CD4-positive, alpha-beta T cell treated with Interleukin-21 for 1 hour (primary cell): ENCODE results near the gene NECTIN4.
"Not testable (repeated sequence)": the region's sequence is repeated elsewhere in the genome, so short reads cannot be mapped to it uniquely, and the experiment has no call there.

Experiments
- DNase-seq: peaks from one replicate; pipeline ENCODE4 v3.0.0-alpha.2; 2020

NECTIN4 gene

DNA sequence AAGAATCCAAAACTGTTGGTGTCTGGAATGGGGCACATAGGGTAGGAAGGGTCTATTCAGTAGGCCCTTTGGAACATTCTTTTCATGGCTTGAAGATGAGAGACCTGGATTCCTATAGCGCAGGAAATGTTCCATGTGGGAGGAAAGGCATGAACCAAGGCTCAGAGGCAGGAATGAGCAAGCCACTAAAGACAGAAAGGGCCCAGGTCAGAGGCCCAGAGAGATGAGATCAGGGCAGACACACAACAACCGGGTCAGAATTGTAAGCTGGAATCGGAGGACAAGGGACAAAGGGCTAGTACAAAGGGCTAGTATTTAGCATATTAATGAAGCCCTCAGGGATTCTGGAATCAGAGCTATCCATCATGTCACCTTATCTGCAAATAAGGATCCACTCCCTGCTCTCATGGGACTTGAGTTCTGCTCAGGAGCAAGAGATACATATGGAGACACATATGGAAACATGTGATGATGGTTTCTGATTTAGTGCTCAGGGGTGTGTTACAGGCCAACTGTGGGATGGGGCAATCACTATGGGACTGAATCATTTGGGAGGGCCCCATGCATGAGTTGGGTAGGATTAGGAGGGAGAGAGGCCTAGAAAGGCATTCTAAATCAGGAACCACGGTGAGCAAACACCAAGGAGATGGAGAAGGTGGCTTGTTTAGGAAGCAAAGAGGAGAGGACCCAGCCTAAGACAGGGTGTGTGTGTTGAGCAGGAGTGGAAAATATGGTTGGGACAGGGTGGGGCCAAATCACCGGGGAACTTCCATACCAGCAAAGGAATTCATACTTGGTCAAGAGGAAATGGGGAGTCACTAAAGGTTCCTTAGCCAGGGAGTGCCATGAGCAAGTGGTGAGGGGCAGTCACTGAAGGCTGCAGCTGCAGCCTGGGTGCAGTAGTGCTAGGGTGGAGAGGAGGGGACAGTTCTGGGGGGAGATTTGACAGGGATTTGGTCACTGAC, 8.6 kb downstream of the NECTIN4 start:
- DNase-seq, result no peak

DNA sequence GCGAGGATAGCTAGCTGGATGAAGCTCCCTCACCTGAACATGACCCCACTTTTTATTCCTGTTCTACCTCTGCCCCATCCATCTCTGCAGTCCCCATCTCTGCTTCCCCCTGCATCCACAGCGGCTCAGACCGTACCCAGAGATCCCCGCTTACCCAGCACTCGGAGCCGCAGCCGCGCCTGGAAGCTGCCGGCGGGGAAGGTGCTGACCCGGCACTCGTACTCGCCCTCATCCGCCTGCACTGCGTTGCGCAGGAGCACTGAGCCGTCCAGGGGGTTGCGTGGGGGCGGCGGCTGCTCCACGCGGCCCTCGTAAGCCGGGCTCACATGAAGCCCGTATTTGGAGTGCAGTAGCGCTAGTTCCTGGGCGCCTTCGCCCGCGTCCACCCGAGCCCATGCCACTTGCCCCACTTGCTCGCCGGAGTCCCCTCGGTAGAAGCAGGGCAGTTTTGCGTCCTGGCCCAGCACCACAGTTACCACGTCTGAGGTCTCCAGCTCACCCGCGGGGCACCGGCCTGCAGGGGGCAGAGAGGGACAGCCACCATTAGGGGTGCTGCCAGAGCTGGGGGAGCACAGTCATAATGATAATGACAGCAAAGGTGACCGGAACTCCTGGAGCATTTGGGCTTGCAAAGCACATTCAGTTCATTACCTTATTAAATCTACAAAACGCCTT, 9.8 kb downstream of the NECTIN4 start:
- no peak for DNase-seq

DNA sequence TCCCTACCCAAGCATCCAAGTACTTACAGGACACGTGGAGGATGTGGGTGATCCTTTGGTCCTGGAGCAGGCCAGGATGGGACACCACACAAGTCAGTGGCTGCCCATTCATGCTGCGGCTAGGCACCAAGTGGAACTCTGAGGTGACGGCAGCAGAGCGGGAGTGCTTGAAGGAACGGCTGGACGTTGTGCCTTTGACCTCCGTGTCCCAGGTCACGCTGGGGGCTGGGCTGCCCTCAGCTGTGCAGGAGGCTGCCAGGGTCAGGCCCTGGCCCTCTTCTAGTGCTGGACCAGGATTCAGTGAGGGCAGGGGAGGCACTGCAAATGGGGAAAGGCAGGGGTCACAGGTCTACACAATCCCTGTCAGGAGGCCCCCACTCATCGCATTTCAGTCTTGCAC, 11.9 kb downstream of the NECTIN4 start:
- DNase-seq, result no peak

DNA sequence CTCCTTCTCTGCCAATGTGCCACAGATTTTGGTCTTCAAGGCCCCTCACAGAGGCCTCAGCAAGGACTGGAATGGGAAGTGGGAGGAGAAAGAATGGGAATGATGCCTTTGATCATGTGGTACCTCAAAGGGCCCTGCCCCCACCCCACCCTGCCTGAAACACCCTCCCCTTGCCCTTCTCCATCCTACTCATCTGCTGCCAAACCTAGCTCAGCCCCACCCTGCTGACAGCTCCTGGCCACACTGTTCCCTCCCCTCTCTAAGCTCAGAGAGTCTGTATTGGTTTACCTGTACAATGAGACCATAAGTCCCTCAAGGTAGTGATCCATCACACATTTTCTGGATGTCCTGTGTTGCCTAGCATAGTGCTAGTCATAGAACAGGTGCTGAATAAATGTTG, 12.9 kb downstream of the NECTIN4 start:
- no peak for DNase-seq

DNA sequence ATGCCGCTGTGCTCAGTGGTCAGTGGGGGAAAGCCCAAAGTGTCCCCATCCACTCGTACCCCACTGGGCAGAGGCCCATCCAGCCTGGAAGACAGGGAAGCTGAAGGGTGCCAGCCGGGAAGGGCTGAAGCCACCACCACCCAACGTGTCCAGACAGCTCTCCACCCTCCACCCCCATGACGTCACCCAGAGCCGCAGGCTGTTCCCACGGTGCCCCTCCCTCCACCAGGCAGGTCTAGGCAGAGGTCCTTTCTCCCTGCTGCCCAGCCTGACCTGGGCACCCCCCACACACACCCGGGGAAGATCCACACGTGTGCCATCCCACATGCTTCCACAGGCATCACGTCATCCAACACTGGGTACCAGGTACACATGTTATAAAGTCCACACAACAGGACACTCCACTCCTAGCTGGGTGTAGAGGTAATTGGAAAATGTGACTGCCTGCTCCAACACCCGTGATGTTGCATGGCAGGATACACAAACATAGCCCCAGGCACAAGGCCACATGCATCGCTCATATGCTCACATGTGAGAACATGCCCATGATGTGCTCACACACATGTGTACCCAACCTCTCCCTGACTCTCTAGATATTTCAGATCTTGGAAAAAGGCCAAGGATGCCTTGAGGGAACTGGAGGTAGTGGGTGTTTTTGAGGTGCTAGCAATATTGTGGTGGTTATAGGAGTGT, 14.5 kb downstream of the NECTIN4 start:
- DNase-seq, result no peak

DNA sequence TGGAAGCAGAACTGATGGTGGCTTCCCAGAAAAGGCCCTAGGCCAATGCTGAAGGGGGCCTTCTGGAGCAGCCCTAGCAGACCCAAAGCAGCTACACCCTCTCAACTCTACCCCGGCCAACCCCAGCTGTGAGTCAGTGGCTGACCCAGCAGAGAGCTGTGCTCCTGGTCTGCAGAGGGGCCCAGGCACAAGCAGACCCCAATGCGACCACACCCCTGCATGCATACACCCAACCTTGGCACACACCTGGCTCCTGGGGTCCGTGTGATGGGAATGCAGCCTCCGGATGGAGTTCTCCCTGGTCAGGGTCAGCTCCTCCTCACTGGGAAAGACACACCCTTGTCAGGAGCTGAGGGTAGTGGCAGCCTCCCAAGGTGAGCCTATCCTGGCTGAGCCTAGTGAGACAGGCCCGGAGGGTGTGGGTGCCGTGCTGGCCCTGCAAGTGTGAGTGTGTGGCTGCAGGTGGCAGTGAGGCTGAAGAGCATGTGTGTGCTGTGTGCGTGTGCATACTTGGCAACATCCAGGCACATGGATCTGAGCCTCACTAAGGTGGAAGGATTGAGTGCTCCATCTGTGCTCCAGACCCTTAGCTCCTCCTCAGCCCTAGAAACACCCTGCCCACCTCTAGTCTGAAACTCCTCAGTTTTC, 15.8 kb downstream of the NECTIN4 start:
- DNase-seq, result no peak

DNA sequence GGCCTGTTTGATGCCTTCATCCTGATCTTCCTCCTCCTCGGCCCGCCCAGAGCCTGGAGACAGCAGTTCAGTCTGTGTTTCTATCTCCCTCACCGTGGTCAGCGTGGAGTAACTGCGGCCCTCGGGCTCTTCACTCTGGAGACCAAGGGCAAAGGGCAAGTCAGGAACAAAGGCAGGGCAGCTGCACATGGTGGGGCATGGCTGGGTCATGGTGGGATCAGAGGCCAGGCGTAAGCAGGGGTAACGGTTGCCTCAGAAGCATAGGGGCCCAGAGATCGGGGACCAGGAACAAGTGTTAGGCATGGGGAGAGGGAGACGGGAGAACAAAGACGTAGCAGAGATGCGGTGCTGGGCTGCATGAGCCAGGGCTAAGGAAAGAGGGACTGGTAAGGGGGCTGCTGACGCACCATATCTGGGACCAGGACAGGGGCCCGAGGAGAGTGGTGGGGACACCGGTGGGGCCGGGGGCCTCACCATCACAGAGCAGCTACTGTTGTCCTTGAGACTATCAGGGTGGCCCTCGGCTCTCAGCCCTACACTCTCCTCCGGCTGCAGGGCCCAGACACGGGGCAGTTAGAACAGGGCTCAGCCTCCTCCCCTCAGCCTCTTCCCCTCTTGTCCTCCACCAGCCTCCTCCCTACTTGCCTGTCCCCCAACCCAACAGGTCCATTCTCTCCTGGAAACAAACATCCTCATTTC, 16.5 kb downstream of the NECTIN4 start:
- no peak for DNase-seq

DNA sequence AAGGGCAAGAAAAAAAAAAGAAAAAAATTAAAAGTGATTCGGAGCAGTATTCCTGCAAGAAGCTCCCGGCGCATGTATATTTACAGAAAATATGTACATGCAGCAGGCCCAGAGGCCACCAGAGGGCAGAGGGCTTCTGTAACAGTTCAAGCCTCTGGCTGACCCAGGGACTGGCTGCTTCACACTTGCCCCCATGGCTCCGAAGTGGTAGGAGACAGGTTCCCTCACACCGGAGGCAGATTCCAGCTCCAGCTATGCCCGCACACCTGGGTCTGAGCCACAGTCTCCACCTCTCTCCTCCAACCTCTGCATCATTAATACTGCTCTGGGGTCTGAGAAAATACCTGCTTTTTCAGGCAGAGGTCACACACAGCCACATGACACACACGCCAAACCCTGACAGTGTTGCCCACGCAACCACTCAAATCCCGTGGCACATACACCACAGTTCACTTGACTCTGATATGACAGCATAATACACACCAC, 17.4 kb downstream of the NECTIN4 start:
- DNase-seq, result peak; percentile 61

DNA sequence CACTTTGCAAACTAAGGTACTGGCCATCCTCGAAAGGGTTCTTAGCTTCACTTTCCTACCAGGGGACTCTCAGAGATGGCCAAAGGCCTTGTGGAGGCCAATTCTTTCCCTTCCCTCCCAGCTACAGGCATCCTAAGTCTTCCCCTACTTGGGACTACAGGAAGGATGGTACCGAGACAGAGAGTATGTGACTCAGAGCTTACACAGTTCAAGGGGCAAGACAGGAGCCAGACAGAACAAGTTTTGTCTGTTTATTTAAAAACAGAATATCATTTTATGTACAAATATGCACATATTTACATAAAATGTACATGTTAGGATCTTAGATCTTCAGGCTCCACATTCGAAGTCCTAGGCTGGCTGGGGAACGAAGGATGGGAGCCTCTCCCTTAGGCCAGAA, 18.6 kb downstream of the NECTIN4 start:
- DNase-seq, result no peak

DNA sequence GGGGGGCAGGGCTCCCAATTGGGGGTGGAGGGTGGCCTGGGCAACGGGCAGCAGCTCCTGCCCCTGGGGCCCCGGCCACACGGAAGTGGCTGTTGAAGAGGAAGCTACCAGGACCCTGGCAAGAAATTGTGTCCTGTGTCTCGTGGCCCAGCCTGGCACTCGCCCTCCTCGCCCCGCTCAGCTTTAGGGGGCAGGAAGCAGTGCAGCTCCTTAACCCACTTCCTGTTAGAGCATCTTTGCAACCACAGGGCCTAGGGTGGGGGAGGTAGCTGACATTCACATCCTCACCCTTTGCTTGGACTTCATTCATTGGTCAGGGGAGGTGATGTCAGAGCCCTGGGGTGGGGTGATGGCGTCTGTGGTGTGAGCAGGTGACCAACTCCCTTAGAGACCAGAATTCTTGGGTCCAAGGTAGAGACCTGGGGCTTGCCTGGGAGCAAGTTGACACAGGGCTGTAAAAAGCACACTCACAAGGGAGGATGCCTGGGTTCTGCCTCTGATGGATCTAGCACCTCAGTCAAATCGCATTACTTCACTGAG, 19.6 kb downstream of the NECTIN4 start, which contains the start of gene ARHGAP30:
Gene ARHGAP30 (minus strand): TSS at position 161 of the 540 bp plus-strand sequence. CDS start 267 bp downstream, outside the sequence.
- peak; percentile 96 for DNase-seq

DNA sequence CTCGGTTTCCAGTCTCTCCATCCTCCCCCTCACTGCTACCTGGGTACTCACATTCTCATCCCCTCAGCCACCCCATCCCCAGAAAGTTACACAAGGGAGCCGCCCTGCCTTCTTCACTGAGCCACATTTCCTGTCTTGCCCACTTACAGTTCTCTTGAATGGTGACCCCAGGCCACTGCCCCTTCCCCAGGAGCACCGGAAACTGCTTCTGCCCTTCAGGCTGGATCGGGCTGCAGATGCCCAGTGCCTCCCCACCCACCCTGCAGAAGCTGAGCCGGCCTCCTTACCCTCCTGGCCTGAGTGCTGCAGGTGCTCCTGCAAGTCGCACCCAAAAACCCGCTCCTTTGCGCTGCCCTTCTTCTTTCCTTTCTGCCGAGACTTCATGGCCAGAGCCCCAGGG, 20.1 kb downstream of the NECTIN4 start:
- DNase-seq, result peak; percentile 37

DNA sequence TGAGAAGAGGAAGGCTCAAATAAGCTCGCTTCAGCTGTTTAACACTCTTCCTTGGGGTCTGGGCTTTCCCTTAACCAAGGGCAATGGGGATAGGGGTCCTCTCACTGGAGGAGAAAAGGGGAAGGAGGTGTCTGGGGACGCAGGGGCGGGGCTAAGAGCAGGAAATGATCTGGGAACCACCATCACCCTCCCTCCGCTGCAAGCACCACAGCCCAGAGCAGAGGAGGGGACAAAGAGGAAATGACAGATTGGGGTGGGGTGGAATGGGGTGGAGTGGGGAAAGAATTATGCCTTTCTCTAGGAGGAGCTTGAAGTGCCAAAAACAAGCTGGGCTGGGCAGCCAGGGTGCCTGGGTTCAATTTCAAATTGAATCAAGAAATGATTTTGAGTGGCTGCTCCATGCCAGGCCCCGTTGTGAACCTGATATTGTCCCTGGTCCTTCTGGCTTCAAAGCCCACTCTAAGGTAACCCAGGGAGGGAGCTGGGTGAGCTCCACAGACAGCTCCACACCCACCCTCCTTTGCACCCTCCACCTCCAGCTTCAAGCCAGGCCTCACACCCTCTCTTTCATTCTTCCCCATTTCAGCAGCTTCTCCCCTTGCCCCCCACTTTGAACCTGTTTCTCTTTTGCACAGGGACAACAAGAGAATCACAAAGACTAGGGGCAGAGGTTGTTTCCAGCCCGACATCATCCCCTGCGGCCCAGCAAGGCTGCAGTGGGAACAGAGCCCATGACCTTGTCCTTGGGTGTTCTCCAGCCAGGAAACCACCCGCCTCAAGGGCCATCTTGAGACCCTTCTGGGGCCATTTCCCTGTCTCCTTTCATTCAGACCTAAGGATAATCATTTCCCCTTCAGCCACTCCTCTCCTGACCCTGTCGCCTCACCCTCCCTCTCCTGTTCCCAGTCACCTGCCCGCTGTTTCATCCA, 20.8 kb downstream of the NECTIN4 start:
- peak; percentile 94 for DNase-seq

DNA sequence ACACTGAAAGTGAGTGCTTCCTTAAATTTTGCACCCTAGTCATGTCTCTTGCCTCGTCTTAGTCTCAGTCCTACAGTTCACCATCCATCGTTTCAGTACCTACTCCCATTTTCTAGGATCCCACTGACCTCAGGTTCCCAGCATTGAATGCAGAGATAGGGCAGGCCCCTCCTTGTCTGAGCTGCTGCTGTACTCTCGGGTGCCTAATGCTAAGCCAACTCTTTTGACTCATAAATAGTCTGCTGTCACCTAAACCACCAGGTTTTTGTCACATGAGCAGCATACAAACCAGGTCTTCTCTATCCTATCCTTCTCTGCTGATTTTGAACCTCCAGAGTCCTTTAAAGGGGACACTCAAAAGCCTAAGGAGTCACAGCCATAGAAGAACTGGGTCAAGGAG, 22.7 kb downstream of the NECTIN4 start:
- DNase-seq, result peak; percentile 36

DNA sequence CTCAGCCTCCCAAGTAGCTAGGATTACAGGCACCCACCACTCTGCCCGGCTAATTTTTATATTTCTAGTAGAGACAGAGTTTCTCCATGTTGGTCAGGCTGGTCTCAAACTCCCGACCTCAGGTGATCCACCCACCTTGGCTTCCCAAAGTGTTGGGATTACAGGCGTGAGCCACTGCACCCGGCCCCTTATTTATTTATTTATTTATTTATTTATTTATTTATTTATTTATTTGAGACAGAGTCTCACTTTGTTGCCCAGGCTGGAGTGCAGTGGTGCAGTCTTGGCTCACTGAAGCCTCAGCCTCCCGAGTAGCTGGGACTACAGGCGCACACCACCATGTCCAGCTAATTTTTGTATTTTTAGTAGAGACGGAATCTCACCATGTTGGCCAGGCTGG, 23.7 kb downstream of the NECTIN4 start:
- not testable (repeated sequence) for DNase-seq

DNA sequence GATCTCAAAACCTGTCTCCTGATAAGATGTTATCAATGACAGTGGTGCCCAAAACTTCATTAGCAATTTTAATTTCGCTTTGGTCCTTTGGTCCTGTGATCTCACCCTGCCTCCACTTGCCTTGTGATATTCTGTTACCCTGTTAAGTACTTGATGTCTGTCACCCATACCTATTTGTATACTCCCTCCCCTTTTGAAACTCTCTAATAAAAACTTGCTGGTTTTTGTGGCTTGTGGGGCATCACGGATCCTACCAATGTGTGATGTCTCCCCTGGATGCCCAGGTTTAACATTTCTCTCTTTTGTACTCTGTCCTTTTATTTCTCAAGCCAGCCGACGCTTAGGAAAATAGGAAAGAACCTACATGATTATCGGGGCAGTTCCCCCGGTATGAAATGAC, 25.4 kb downstream of the NECTIN4 start:
- peak; percentile 36 for DNase-seq

DNA sequence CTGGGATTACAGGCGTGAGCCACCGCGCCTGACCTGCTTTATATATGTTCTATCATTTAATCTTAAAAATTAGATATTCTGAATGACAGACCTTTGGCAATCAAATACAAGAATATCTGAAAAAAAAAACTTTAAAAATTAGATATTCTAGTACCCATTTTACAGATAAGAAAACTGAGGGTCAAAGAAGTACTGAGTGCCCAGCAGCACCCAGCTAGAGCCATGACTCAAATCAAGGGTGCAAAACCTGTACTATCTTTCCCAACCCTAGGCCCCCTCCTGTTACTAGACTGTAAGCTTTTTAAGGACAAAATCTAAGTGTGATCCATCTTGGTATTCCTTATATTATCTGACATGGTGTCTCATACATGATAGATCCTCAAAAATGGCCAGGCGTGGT, 27.9 kb downstream of the NECTIN4 start:
- no peak for DNase-seq

DNA sequence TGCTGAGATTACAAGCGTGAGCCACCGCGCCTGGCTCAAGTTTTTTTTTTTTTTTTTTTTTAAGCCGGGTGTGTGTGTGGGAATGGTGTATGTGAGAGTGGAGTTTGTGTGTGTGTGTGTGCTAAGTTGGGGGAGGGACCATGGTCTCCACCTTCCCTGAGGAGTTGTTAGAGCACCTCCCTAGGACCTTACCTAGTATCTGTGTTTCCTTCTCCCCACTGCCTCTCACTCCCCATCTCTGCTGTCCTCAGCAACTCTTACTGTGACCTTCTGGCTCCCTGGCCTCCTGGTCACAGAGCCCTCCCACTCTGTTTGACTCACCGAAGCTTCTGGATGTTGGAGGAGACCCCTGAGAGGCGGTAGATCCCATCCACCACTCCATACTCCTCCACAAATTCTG, 30.1 kb downstream of the NECTIN4 start:
- no peak for DNase-seq

DNA sequence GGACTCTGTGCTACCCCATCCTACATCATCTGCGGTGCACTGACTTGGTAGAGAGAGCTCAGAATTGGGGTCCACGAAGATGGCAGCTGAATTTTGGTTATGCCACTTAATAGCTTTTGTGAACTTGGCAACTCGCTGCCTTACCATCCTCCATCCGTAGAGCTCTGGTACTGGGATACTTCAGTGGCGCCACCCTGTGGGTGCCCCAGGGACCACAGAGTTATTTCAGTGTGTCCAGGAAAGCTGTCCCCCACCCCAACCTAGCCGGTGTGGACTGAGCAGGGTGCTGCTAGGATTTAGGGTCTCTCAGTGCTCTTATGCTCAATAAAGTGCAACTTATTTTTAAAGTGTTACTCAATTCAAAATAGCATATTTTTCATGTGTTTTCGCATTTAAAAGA, 34.6 kb downstream of the NECTIN4 start:
- DNase-seq, result no peak

DNA sequence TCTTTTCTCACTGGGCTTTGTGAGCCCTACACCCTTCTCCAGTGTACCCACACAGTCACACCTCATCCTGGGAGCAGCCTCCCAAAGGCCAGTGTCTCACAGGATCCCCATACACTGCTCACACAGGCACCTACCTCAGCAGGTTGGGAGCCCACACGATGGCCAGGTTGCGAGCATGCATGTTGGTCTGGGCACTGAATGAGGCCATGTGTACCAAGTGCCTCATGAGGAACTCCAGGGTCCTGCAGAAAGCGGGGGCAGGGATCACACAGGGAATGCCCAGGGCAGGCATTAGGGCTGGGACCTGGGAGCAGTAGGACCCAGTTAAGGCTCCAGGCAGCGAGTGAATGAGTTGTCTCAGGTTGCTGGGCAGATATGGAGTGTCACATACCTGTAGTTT, 35.1 kb downstream of the NECTIN4 start:
- DNase-seq, result no peak

DNA sequence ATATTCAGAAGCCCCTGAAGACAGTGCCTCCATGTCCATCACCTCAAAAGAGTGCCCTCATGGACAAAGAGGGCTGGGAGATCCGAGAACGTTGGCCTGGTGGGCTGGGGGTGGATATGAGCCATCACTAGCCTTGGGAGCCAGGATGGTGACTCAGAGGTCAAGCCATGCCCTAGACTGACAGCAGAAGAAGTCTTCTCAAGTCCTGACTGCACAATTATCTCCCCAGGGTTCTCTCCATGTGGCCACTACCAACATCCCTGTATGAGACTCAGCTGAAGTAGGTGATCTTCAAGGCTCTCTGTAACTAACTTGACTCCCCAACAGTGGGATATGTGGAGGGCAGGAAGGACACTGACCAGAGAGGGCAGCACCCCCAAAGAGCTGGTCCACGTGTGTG, 36.5 kb downstream of the NECTIN4 start:
- DNase-seq, result no peak

DNA sequence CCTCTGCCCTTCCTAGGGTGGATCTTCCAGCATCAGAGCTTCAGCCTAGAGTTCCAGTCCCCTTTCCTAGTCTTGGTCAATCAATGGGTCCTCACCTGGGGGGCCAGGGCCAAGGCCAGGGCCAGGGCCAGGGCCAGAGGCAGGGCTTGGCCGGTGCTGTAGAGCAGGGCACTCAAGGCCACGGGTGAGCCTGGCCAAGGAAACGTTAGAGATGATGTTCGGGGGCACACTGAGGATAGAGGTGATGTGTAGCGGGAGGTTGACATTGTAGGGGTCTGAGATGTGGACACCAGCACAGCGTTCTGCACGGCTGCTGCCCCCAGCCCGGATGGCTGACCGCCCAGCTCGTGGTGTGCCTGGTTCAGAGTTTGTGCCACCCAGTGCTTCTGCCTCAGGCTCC, 38.1 kb downstream of the NECTIN4 start:
- DNase-seq, result no peak
